ENCODE data around the gene RASA3. TPM values are rescaled to one million over a fixed set of nuclear protein-coding genes. Genes with fewer than 3 reads are reported as not detected.

The RASA3 gene
- total RNA-seq, 1 experiment from 2014 or later: 18.6 TPM

GRCh38 chr13:113995051-113995601, 137.3 kb downstream of the RASA3 start:
- Histone ChIP-seq H3K27me3 (ENCODE audit: insufficient read depth, low read length) (no peaks in the 10 kb centered on the region), H3K36me3 (ENCODE audit: control insufficient read depth in 1 of 2, insufficient read depth in 2 of 2, low read length in 2 of 2) (peaks cover 2 to 11% of the 10 kb centered on the region in 2 experiments; a peak in 3 of 4 replicates), H3K4me1 (ENCODE audit: control insufficient read depth in 1 of 2, insufficient read depth in 2 of 2, low read length in 2 of 2) (no peaks in the 10 kb centered on the region), H3K9me3 (ENCODE audit: control insufficient read depth in 1 of 2, insufficient read depth in 1 of 2, low read depth in 1 of 2, low read length in 2 of 2) (no peaks in the 10 kb centered on the region), H3K4me3 (replicated peaks in 1 of 2; ENCODE audit: low read depth in 1 of 2, low read length in 2 of 2) (no peak overlapping the region), H4K20me1 (ENCODE audit: insufficient read depth) (no peaks in the 10 kb centered on the region), H3K27ac (ENCODE audit: low read depth, low read length) (no peak overlapping the region), H3K4me2 (ENCODE audit: low read length) (no peak overlapping the region), H3K79me2 (ENCODE audit: insufficient read depth, low read length) (no peaks in the 10 kb centered on the region), H3K9ac (ENCODE audit: low read length) (no peak overlapping the region), H2AFZ (ENCODE audit: low read depth, low read length, poor library complexity, severe bottlenecking) (no peak overlapping the region), H3K9me2 (ENCODE audit: insufficient read depth) (no peaks in the 10 kb centered on the region)
- DNase-seq (ENCODE audit: low read depth, low spot score) (no peak), ATAC-seq (no peak)
- intact Hi-C loops (cut with micrococcal nuclease): no loop called here
- no TSS peak for BruUV-seq (replicated peaks)
- ChIA-PET CTCF (no interaction called here), RAD21 (ENCODE audit: low non-redundant PET in 1 of 2, low total read pairs in 2 of 2, uncharacterized antibody in 2 of 2, unreplicated experiment in 2 of 2) (no interaction called here), POLR2A (no interaction called here)
- TF ChIP-seq SRF (IDR thresholded peaks at IDR 0.05; ENCODE audit: low read depth) (no peak), CBX3 (IDR thresholded peaks at IDR 0.05; ENCODE audit: low read depth) (no peak), ZBTB33 (IDR thresholded peaks at IDR 0.05; ENCODE audit: extremely low read depth, insufficient replicate concordance, low read length) (no peak), ZFX (IDR thresholded peaks at IDR 0.05) (no peak), EZH2phosphoT487 (IDR thresholded peaks at IDR 0.05; ENCODE audit: borderline replicate concordance) (no peak), MAX (IDR thresholded peaks at IDR 0.05) (no peak), ELF1 (IDR thresholded peaks at IDR 0.05; ENCODE audit: borderline replicate concordance, low read depth) (no peak), SP1 (IDR thresholded peaks at IDR 0.05; ENCODE audit: low read depth) (no peak), ATF3 (IDR thresholded peaks at IDR 0.05) (no peak), EZH2 (IDR thresholded peaks at IDR 0.05) (no peak), EGR1 (IDR thresholded peaks at IDR 0.05; ENCODE audit: low read depth) (no peak), POLR2A (IDR thresholded peaks at IDR 0.05; ENCODE audit: borderline replicate concordance, extremely low read depth, insufficient read depth, insufficient read length) (no peak), FOSL1 (IDR thresholded peaks at IDR 0.05; ENCODE audit: low read depth) (no peak), JUND (IDR thresholded peaks at IDR 0.05) (no peak), RAD21 (IDR thresholded peaks at IDR 0.05; ENCODE audit: low read depth) (no peak), TCF7L2 (IDR thresholded peaks at IDR 0.05; ENCODE audit: borderline replicate concordance, extremely low read depth, insufficient read depth, insufficient read length) (no peak), REST (IDR thresholded peaks at IDR 0.05; ENCODE audit: low read depth) (no peak), CEBPB (IDR thresholded peaks at IDR 0.05; ENCODE audit: low read depth) (no peak), ZNF274 (IDR thresholded peaks at IDR 0.05; ENCODE audit: low read depth, low read length) (no peak), POLR2AphosphoS5 (IDR thresholded peaks at IDR 0.05; ENCODE audit: low read depth, low read length) (no peak)

Measured in HCT116 (cell line).